HG03432 (cell line): ENCODE measurements around the gene TYW3.

Source experiments
- ATAC-seq: cut with Tn5 transposase; IDR thresholded peaks from one replicate; pipeline ENCODE4 v1.9.1; 2021; ENCODE audit warnings: mild to moderate bottlenecking, moderate library complexity; ENCODE audit not compliant: unreplicated experiment

The TYW3 gene

GRCh38 chr1:74732960-74733603, at the start of gene TYW3, which contains the start of gene CRYZ:
Gene TYW3, plus strand, starts transcription at chr1:74733152. Its CDS starts 93 bp downstream, at chr1:74733245.
Gene CRYZ, minus strand, starts transcription at chr1:74733050. Its CDS starts 8,229 bp downstream, at chr1:74724821.
- ATAC-seq = peak; percentile 71

- no peak for ATAC-seq
Measured at GRCh38 chr1:74683656-74684055, 49.3 kb upstream of the TYW3 start.

GRCh38 chr1:74684301-74684700, 48.7 kb upstream of the TYW3 start:
- no peak for ATAC-seq

GRCh38 chr1:74686928-74687327, 46.0 kb upstream of the TYW3 start:
- no peak for ATAC-seq

- peak; percentile 86 for ATAC-seq
Measured at GRCh38 chr1:74689621-74690363, 43.2 kb upstream of the TYW3 start.

GRCh38 chr1:74690364-74690696, 42.6 kb upstream of the TYW3 start:
- no peak for ATAC-seq

GRCh38 chr1:74690909-74691308, 42.0 kb upstream of the TYW3 start:
- ATAC-seq = no peak

GRCh38 chr1:74693473-74693872, 39.5 kb upstream of the TYW3 start:
- ATAC-seq = no peak

- ATAC-seq = no peak
Measured at GRCh38 chr1:74697832-74698231, 35.1 kb upstream of the TYW3 start.

GRCh38 chr1:74699331-74699730, 33.6 kb upstream of the TYW3 start:
- ATAC-seq = peak; percentile 36

GRCh38 chr1:74703386-74704182, 29.4 kb upstream of the TYW3 start:
- no peak for ATAC-seq

- no peak for ATAC-seq
Measured at GRCh38 chr1:74712881-74713280, 20.1 kb upstream of the TYW3 start.

- ATAC-seq = peak; percentile 48
Measured at GRCh38 chr1:74713849-74714248, 19.1 kb upstream of the TYW3 start.

GRCh38 chr1:74714429-74715235, 18.3 kb upstream of the TYW3 start:
- peak; percentile 86 for ATAC-seq

- no peak for ATAC-seq
Measured at GRCh38 chr1:74715236-74715502, 17.8 kb upstream of the TYW3 start.

GRCh38 chr1:74715806-74716205, 17.1 kb upstream of the TYW3 start:
- ATAC-seq = no peak

GRCh38 chr1:74716822-74717221, 16.1 kb upstream of the TYW3 start:
- no peak for ATAC-seq

GRCh38 chr1:74717626-74718025, 15.3 kb upstream of the TYW3 start:
- no peak for ATAC-seq

GRCh38 chr1:74726063-74726462, 6.9 kb upstream of the TYW3 start:
- ATAC-seq = no peak

GRCh38 chr1:74728736-74729135, 4.2 kb upstream of the TYW3 start:
- no peak for ATAC-seq
